CD4-positive, alpha-beta T cell treated with Interleukin-12 subunit alpha and Interleukin-12 subunit beta, for 1 hour (primary cell): ENCODE results near the gene FBXL22.

Source experiments
- DNase-seq: peaks from one replicate; pipeline ENCODE4 v3.0.0-alpha.2; 2020

Gene FBXL22, protein sequence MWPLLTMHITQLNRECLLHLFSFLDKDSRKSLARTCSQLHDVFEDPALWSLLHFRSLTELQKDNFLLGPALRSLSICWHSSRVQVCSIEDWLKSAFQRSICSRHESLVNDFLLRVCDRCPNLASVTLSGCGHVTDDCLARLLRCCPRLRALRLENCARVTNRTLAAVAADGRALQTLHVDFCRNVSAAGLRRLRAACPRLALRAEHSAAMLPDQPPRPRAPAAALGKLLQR

DNA sequence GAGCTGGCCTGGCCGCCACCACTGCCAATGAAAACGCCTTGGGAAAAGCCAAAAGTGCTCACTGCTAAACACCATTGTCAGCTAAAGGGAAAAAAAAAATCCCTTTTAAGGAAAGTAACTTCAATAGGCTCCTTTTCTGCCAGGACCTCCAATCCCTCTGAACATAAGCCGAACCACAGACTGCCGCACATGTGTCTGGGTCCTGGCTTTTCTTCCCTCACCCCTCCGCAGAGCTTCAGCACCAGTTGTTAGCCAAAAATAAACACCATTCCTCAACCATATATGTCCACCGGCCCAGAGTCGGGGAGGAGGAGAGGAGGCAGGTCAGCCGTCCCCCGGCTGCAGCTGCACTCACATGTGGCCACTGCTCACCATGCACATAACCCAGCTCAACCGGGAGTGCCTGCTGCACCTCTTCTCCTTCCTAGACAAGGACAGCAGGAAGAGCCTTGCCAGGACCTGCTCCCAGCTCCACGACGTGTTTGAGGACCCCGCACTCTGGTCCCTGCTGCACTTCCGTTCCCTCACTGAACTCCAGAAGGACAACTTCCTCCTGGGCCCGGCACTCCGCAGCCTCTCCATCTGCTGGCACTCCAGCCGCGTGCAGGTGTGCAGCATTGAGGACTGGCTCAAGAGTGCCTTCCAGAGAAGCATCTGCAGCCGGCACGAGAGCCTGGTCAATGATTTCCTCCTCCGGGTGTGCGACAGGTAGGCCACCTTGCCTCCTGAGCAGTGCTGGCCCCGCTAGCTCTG, at the start of gene FBXL22:
FBXL22 (plus strand) TSS at position 350 of the 753 bp plus-strand sequence; CDS start at position 356, 6 bp downstream.
- no peak for DNase-seq

DNA sequence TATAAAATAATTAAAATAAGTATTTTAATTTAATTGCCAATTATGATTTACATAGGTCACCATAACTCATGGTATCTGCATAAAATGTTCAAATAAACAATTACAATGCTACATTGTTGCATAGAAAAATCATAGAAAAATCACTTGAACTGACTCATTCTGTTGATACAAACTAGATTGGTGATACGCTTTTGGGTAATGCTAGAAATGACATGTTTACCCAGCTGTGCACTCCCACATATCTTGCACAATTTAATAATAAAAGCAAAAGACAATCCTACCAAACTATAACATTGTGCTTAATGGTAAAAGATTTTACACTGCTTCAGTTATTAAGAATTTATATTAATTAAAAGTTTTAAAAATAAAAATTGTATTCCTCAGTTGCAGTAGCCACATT, 45.8 kb upstream of the FBXL22 start:
- no peak for DNase-seq

DNA sequence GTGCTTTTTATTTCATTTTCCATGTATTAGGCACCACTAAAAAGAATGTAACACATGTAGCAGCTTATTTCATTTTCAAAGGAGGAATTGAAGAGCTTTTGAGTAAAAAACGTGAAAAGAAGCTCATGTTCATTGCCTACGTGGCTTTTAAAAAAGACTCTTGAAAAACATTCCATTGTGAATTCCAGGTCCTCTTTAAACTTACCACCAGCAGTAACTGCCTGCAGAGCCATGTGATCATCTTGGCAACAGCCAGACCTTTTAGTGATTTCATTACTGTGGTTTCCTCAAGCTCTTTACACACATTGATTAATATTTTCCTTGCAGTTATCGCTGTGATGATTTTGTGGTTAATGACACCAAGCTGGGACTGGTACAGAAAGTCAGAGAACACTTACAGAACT, 43.8 kb upstream of the FBXL22 start:
- no peak for DNase-seq

DNA sequence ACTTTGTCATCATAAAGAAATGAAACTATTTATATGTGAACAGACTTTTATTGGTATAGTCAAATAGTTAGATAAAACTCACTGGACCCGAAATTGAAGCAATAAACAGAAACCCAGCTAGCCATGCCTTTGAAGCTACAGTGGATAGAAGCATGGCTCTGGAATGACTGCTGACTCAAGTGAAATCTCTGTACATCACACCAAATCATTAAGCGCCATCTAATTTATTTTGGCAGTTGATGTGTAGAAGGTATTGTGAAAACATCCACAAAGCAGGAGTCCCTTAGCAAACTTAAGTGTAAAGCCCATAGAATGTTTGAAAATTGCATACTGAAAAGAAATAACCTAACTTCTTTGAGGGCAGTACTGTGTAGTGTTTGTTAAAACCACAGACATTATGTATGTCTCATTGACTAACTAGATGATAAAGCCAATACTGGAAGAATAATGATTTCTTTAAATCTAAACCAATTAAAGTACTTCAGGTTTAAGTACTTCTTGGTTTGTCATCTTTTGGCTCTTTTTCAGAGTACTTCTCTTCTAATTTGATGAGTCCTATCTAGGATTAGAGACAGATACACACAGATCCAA, 42.8 kb upstream of the FBXL22 start:
- DNase-seq, result no peak

DNA sequence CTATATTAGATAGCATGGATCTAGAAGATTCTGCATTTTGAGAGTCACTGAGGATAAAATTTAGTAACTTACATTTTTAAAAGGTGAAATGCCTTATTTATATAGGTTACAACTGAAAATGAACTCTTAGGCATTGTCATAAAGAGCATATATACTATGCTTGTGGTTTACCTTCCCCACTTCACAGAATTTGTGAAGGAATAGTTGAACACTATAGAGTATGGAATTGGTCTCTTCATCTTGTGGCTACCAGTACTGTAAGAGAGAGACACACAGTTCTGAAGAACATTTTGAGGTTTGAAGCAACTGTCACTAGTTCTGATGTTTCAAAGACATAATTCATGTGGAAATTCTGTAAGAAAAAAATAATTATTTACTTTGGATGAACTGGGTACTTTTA, 41.7 kb upstream of the FBXL22 start:
- DNase-seq, result no peak

DNA sequence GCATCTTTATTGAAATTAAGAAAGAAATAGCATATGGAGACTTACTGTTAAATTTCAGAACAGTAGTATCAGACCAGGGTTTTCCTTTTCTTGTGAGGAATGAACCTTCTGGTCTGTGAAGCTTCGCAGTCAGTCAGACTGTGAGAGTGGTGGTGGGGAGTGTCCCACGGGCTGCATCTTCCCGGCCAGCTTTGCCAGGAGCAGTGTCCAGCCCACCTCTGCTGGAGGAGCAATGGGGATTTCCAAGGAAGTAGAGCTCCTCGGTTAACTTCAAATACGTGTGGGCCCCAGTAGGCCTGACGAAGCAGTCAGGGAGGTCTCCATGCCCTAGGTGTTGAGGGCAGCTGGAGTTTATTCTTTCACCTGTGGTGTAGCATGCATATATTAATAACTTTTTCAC, 40.9 kb upstream of the FBXL22 start:
- DNase-seq, result no peak

DNA sequence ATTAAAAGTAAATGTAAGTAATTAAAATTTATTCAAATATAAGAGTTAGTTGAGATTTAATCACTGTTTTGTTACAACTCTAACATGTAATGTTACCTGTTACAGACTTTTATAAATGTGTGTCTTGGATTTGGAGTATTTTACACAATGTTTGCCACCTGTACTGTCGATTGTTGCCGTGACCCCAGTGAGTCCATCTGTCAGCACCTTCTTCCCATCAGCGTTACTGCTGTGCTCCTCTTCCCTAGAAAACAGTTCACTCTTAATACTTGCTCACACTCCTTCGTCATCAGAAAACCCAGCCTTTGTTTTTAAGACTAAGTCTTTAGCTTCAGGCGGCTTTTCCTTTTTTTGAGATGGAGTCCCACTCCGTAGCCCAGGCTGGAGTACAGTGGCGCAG, 40.5 kb upstream of the FBXL22 start:
- no peak for DNase-seq

DNA sequence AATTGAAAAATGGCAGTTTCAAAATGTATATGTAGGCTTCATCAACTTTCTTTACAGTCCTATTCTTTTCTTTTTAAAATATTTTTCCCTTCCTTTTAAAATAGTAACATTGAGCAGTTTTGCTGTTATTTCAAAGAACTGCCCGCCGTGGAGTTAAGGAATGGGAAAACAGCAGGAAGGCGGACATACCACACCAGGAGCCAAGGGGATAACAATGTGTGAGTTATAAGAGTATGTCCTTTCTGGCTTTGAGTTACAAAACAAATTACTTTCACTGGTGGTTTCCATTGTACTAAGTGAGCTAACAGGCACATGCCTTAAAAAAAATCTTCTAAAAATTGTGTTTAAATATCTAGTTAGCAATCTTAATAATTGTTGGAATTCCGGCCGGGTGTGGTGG, 37.4 kb upstream of the FBXL22 start:
- no peak for DNase-seq

DNA sequence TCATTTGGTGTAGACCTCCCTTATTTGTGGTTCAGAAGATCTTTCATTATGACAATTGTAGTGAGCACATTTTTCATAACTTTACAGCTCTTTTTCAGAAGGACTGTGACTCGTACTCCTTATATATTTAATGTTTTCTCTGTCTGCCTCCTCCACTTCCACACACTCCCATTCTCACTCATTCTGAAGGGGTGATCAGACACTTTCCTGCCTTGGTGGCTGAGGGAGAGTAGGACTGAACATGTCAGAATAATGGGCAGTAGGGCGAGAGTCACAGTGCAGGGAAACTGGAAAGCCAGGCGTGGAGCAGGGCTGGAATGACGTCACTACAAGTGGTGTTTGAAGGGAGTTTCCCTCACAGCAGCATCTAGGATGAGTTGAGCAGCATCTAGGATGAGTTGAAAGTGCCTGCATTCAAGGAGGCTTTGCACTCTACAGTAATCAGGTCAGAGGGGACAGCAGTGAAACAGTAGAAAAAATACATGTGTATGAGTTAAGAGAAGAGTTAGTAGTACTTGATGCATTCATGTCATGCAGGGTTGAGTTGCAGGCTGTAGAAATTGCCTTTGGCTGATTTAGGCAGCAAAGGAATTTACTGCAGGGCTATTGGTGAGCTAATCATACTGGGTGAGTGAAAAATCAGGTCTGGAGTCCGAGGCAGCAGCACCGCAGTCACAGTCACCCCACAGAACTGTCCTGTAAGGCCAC, 36.3 kb upstream of the FBXL22 start:
- peak; percentile 14 for DNase-seq

DNA sequence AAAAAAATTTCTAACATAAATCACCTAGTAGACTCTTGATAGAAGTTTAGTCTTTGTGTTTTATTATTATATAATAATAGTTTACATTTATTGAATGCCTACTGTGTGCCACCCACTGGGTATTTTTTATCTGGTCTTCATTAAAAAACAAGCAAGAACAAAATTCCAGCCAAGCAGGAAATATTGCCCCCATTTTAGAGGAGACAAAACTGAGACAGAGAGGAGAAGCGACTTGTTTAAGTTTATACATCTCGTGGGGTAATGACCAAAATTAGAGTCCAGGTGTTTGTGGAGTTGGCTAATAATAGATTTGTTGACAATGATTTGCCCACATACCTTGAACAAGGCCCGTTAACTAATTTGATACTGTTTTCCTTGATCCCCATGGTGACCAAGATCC, 33.1 kb upstream of the FBXL22 start:
- no peak for DNase-seq

DNA sequence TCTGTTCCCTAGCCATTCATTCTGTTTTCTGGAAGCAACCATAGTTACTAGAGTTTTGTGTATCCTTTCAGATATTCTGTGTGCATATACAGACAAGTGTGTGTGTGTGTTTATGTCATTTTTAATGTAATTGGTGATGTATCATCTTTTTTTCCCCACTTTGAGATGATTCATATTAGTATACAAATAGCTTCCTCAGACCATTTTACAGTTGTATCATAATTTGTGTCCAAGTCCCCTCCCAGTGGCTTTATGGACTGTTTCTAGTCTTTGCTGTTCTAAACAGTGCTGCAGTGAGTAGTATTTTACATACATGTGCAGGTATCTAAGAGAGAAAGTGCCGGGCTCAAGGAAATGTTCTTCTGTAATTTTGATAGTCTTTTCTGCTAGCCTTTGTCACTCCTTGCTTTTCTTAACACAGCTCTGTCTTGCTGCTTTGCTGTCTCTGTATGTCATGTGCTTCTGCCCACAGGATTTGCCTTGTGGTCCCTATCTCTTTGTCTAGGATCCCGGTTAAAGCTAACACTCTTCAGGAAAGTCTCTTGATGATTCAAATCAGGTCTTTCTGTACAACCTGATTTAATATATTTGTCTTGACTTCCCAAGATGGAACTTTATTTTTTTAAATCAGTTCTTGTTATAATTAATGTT, 31.5 kb upstream of the FBXL22 start:
- no peak for DNase-seq

DNA sequence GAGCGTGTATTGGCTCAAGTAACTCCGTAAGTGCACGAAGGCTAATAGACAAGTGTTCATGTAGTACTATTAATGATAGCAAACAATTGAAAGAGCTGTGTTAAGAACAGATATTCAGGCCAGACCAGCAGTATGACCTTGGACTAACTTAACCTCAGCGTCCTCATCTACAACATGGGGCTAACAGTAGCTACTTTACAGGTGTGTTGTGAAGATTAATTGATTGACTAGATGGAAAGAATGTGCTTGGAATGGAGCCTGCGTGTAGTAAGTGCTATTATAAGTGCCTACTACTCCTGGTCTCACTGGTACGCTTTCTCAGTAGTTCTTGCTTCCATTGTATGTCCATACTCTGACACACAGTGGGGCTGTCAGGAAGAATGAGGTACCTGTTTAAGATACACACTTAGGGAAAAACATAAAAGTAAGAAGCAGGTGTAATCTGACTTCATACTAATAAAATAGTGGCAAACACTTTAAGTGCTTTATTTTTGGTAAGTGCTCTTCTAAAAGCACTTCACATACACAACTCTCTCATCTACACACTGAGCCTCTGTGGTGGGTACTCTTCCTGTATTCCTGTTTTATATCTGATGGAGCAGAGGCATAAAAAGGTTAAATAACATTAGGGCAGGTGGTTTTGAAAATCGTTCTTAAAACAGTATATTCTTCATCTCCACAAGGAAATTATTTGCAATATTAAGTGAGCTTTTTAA, 24.3 kb upstream of the FBXL22 start:
- no peak for DNase-seq

DNA sequence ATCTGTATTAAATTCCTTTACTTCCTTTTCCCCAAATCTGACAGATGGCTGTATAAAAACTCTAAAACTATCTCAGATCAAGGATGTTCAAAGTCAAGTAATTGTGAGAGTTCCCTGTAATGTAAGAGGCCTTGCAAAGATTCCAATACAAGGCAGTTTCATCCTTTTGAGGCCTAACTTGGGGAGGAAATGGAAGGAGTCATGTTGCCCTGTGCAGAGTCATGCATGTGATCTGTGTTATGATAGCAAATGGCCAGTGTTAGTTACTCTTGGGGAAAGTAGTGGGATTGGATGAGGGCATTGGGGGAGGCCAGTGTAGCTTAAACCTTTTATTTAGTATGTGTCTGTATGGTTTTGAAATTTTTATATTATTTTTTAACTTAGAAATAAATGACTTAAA, 23.7 kb upstream of the FBXL22 start:
- DNase-seq, result no peak

DNA sequence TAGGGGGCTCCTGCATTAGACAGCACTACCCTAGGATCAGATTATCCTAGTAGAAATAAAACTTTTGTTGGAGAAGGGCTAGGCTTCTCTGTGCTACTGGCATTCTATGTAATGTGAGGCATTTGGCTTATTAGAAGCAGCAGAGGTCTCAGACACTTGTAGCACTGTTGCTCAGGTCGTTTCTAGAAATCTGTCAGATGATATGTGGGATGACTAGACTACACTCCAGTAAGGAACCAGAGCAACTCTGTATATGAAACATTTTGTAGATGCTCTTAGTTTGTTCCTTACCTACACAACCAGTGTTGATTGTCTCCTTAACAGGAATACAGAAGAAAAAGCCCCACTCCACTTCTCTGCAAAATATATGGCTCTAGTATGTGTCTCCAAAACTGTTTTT, 21.9 kb upstream of the FBXL22 start:
- no peak for DNase-seq

DNA sequence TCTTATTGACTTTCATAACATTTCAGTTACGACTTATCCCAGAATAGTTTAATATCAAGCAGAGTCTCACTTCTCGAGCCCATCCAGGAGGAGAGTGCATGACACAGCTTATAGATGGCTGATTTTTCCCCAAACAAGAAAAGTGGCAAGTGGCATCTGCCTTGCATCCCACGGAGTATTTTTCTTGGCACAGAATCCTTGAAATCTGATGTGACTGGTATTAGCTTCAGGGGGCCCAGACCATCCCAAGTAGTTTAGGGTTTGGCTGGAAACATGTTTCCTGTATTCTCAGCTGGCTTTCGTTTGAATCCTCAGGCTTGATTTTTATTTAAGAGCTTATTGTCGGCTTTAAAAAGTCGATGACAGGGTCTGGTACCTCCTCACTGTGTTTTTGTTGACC, 20.7 kb upstream of the FBXL22 start:
- no peak for DNase-seq

DNA sequence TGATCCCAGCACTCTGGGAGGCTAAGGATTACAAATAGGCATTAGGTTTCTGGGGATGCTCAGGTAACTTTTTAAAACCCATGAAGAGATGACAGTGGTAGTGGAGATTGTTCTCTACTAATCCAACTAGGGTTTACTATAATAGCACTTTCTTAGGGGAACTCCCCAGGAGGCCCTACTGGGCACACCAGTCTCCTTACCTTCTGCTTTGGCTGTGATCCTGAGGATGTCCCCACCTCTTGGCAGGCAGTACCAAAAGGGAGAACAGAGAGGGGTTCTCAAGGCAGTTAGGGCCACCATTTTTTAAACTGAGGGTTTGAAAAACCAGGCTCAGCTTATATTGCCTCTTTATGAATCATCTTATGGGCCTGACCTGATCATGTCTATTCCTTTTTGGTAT, 15.0 kb upstream of the FBXL22 start:
- DNase-seq, result no peak

DNA sequence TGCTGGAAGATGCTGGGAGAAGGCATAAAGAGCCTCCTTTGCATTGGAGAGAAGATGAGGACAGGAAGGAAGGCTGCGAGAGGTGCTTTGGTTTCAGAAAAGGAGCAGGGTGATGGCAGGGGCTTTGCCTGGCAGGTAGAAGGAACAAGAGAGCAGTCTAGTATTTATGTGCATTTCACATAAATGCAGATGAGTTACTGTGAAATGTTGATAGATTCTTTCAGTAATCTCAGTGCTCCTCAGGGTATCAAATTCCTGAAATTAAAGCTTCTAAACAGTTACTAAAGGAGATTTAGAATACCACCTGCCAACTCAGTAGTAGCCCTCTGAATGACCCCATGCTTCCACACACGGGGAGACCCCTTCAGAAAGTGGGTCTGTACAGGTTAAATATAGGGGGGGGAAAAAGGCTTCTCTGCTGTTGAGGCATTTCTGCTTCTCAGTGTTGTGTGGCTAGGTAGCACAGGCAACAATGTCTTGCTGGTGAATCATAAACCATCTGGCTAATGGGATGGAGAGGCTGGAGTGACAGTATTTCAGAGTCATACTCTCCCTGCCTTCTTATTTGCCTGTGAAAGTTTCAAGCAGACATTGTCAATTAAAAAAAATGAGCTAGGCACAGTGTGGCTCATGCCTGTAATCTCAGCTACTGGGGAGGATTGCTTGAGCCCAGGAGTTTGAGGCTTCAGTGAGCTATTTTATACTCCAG, 14.3 kb upstream of the FBXL22 start:
- no peak for DNase-seq

DNA sequence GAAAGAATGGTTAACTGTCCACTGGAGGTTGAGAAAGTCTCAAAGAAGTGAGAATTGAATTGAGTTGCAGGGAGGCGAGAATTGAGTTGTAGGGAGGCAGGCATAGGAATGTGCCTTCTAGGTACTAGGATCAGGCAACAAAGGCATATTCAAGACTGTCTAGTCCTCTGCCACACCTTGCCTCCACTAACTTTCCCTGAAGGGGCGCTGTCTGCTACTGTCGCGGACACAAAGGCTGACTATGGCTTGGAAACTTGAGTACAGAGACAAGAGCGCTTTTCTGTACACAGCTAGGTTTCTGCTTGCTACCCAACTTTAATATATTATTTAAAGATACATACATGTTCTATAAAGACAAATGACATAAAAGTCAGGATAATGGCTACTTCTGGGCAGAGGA, 10.4 kb upstream of the FBXL22 start:
- DNase-seq, result no peak

DNA sequence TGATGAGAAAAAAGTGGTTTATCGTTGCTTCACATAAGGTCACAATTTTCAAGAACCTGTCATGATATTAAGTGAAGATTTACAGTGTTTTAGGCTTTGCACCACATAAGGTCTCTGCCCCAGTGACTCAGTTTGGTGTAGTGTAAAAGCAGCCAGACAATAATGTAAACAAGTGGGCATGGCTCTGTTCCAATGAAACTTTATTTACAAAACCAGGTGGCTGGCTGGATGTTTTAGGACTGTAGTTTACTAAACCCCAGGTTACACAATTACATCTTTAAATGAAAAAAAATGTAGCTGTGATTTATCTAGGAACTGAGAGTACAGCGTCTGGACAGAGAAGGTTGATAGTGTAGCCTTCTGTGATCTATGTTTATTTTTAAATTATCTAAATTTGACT, 9.7 kb upstream of the FBXL22 start:
- DNase-seq, result no peak

DNA sequence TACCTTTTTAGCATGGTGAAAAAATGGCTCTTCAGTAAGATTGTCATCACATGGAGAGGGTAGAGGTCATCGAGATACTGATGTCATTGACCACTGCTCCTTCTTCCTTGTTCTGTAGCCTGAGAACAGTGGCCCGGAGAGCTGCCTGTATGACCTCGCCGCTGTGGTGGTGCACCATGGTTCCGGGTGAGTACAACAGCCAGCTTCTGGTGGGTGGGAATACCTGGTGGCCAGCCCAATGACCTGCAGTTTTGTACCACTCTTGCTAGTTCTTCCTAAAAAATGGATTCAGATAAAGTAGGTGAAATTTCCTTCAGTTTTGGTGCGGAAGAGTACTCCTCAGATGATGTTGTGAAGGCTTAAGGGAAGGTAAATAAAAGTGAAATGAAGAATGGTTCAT, 8.4 kb upstream of the FBXL22 start:
- no peak for DNase-seq

DNA sequence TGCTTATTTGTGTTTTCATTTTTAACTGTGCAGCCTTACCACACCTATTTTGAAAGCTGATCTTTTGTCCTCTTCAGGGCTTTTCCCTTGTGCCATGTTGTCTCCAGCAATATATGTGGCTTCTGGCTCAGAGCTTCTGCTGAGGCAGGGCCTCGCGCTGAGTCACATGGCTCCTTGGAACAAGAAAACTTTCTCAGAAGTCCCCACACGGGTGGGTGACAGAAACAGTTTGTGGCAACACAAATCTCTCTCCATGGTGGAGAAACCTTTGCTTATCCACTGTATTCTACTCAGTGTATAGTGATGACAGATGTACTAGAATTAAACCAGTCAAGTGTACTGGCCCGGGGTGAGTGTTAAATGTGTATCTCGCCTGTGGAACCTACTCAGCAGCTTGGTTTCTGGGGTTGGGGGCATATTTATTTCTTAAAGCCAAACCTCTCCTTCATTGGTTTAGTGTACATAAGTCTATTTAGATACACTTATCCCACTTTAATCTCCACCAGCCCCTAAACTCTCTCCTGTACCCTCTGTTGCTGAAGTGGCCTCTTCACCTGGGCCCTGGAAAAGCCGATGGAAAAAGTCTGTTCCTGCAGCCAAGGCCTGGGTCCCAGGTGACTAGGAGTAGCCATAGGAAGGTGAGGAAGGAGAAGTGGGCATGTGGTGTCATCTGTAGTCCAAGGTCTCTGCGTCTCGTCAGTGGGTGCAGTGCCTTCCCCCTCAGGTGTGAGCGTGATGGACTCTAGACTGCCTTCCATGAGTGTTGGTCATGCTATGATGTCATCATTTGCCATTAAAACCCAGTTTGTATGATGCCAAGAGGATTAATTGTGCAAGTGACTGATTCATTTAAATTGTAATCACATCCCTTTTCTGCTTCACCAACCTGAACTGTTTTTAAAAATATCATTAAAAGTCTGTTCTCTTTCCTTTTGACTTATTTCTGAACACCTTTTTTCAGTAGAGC, 3.2 kb upstream of the FBXL22 start:
- no peak for DNase-seq
